Fibroblast of mammary gland (primary cell): Measurements from ENCODE around the gene ATG9B.

Experiments used
- DNase-seq: peaks from one replicate; pipeline ENCODE4 v3.0.0-alpha.2; 2010; ENCODE audit warnings: low read depth
- H3K4me3 ChIP-seq: 2 replicates; pipeline ENCODE4 v1.5.1; 2011; ENCODE audit warnings: low read depth, mild to moderate bottlenecking, low read length, moderate library complexity; ENCODE audit not compliant: control insufficient read depth
- CTCF ChIP-seq: conservative IDR thresholded peaks from 2 replicates; pipeline ENCODE4 v1.5.1; 2011; ENCODE audit warnings: low read depth, low read length, inconsistent platforms; ENCODE audit not compliant: control insufficient read depth, insufficient read depth

The ATG9B gene

DNA sequence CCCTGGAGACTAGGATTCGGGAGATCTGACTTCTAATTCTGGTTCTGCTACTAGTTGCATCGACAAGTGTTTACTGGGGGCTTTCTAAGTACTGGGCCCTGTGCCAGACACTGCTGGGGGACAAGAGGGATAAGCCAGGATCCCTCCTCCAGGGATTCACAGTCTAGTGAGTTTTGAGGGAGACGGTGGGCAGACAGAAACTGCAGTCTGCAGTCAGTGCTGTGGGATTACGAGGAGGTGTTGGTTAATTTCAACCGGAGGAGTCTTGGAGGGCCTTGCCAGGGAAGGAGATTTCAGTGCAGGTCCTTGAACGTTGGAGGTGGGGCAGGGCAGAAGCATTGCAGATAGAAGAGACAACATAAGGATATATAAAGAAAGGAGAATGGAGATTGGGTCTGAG, 42.6 kb downstream of the ATG9B start:
- DNase-seq = no peak
- no peak overlapping the region for H3K4me3 ChIP-seq
- no peak for TF ChIP-seq CTCF

- DNase-seq = no peak
- no peak for TF ChIP-seq CTCF
- no peak overlapping the region for H3K4me3 ChIP-seq
These were observed 43.6 kb downstream of the ATG9B start for GRCh38 chr7:150980663-150981062.

DNA sequence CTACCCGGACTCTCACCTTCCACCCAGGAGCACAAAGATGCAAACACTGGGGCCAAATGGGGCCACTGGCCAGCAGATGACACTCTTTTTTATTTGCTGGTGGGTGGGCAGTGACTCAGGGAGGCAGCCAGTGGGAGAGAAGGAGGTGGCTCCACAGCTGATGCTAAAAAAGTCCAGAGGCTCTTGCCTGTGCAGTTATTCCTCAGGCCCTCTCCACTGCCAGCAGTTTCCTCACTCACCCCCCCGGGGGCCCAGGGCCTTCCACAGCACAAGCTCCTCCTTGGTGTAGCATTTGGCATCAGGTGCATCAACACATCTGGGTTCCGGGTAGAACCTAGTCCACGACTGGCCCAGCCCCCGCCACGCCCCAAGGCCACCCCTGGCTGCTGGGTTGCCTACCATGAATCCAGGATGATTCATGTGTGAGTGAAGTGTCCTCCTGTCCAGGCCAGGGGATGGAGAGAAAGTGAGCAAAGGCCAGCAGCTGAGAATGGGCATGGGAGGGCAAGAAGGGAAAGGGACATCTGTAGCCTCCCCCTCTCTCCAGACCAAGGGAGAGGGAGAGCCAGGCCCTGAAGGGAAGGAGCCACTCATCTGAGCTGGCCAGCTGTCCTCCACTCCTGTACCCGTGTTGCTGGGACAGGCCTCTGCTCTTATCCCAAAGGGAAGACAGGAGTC, 44.4 kb downstream of the ATG9B start:
- DNase-seq = no peak

GRCh38 chr7:150978126-150978789, 46.0 kb downstream of the ATG9B start, which contains the start of gene KCNH2:
TSS of gene KCNH2 (minus strand) at chr7:150978321. CDS start at chr7:150977913, 408 bp downstream.
- no peak within 1 kb of the TSS for H3K4me3 ChIP-seq
- DNase-seq = no peak
- TF ChIP-seq CTCF = no peak

More for the DNA sequence above, 44.4 kb downstream of the ATG9B start:
- H3K4me3 ChIP-seq = no peak overlapping the region
- no peak for TF ChIP-seq CTCF

- TF ChIP-seq CTCF = no peak
- H3K4me3 ChIP-seq = no peak overlapping the region
- DNase-seq = no peak
These were observed 46.7 kb downstream of the ATG9B start for GRCh38 chr7:150977382-150978125.

- DNase-seq = no peak
- no peak overlapping the region for H3K4me3 ChIP-seq
- no peak for TF ChIP-seq CTCF
These were observed 47.5 kb downstream of the ATG9B start for GRCh38 chr7:150976529-150977381.
